Measurements from ENCODE around the gene TBL1Y.

DNA sequence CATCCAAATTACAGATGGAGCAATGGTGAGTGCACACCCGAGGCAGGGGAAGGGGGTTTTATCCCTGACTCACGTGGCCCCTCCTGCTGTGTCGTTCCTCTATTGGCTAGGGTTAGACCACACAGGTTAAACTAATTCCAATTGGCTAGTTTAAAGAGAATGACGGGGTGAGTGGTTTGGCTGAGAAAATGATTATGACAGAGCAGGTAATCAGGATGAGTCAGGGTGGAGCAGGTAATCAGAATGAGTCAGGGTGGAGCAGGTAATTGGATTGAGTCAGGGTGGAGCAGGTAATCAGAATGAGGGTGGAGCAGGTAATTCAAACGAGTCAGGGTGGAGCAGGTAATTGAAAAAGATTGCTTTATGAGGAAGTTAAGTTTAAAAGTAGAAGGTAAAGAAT, 146.4 kb downstream of the TBL1Y start:
- TF ChIP-seq, protein P1, sequence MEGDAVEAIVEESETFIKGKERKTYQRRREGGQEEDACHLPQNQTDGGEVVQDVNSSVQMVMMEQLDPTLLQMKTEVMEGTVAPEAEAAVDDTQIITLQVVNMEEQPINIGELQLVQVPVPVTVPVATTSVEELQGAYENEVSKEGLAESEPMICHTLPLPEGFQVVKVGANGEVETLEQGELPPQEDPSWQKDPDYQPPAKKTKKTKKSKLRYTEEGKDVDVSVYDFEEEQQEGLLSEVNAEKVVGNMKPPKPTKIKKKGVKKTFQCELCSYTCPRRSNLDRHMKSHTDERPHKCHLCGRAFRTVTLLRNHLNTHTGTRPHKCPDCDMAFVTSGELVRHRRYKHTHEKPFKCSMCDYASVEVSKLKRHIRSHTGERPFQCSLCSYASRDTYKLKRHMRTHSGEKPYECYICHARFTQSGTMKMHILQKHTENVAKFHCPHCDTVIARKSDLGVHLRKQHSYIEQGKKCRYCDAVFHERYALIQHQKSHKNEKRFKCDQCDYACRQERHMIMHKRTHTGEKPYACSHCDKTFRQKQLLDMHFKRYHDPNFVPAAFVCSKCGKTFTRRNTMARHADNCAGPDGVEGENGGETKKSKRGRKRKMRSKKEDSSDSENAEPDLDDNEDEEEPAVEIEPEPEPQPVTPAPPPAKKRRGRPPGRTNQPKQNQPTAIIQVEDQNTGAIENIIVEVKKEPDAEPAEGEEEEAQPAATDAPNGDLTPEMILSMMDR (CRISPR knock-in tag; IDR thresholded peaks at IDR 0.05): no peak
- TF ChIP-seq CREM (IDR thresholded peaks at IDR 0.05) (no peak), CREM (CRISPR knock-in tag; IDR thresholded peaks at IDR 0.05) (no peak), JUN (CRISPR knock-in tag; IDR thresholded peaks at IDR 0.05) (no peak), SIN3A (IDR thresholded peaks at IDR 0.05; ENCODE audit: borderline replicate concordance, low read depth, low read length) (no peak), EP300 (IDR thresholded peaks at IDR 0.05; ENCODE audit: low read depth in 2 of 2, low read length in 2 of 2) (no peak), EP300 (CRISPR knock-in tag; IDR thresholded peaks at IDR 0.05; ENCODE audit: borderline replicate concordance) (no peak)

Data from HepG2 (cell line).